HFF-Myc (cell line): ENCODE measurements around the gene ZNF138.

Experiments
- DNase-seq: peaks from one replicate; pipeline ENCODE4 v3.0.0-alpha.2; 2011; ENCODE audit warnings: low read depth; ENCODE audit errors: extremely low read depth
- H3K4me3 ChIP-seq: replicated peaks from 2 replicates; pipeline ENCODE4 v1.5.1; 2011; ENCODE audit warnings: low read depth, mild to moderate bottlenecking, control low read depth, low read length
- CTCF ChIP-seq: IDR thresholded peaks from 2 replicates; pipeline ENCODE4 v1.5.1; 2012; ENCODE audit warnings: mild to moderate bottlenecking, low read depth, low read length, control low read depth; ENCODE audit errors: missing control alignments

ZNF138 gene

DNA sequence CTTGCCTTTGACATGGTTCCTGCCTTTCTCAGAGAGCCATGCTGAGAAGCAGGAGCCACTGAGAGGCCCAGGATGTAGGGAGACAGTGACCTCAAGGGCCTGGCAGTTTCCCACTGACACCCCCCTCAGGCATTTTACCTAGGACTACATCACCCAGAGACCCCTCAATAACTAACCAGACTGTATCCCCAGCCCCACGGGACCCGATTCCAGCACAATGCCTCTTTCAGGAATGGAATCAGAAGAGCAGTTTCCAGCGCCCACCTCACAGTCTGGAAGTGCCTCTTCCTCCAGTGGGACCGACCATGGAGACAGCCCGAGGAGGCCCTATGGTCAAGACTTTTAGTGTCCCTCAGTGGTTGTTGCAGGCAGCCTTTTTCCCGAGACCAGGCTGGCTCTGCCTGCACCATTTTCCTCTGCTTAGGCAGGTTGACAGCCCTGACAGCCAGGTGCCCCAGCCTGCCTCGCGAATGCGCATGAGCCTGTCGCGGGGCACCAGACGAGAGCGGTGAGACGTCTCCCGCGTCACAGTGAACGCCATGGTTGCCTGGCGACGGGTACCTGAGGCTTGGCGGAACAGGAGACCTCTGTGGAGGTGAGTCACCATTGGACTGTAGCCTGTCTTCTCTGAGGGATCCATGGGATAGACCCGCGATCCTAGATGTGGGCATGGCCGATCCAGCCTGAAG lies 80.5 kb downstream of the ZNF138 start:
- no peak for DNase-seq
- no peak for TF ChIP-seq CTCF
- H3K4me3 ChIP-seq: no peak overlapping the region

- no peak overlapping the region for H3K4me3 ChIP-seq
- no peak for DNase-seq
- no peak for TF ChIP-seq CTCF
Measured at GRCh38 chr7:64875258-64875657, 81.0 kb downstream of the ZNF138 start.

- TF ChIP-seq CTCF: no peak
- H3K4me3 ChIP-seq: no peak overlapping the region
- no peak for DNase-seq
Measured at GRCh38 chr7:64875658-64876406, 81.6 kb downstream of the ZNF138 start.

DNA sequence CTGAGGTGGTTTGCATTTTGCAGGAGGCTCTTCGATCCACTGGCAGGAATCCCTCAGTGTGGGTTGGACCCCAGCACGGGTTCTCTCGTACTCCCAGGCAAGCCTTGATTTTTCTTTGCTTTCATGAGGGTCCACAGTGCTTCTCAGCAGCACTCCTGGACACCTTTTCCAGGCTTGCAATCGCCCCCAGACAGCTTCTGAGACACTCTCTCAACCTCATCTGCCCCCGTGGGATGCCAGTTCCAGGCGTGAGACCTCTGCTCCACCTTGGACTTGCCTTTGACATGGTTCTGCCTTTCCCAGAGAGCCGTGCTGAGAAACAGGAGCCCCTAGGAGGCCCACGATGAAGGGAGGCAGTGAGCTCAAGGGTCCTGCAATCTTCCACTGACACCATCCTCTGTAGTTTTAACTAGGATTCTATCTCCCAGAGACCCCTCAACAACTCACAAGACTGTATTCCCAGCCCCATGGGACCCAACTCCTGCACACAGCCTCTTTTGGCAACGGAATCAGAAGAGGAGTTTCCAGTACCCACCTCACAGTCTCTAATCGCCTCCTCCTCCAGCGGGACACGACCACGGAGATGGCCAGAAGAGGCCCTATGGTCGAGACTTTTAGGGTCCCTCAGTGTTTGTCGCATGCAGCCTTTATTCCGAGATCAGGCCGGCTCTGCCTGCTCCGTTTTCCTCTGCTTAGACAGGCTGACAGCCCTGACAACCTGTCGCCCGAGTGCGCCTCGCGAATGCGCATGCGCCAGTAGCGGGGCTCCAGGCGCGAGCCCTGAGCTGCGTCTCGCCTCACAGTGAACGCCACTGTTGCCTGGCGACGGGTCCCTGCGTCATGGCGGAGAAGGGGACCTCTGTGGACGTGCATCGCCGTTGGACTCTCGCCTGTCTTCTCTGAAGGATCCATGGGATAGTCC lies 82.8 kb downstream of the ZNF138 start:
- DNase-seq: no peak
- H3K4me3 ChIP-seq: no peak overlapping the region

DNA sequence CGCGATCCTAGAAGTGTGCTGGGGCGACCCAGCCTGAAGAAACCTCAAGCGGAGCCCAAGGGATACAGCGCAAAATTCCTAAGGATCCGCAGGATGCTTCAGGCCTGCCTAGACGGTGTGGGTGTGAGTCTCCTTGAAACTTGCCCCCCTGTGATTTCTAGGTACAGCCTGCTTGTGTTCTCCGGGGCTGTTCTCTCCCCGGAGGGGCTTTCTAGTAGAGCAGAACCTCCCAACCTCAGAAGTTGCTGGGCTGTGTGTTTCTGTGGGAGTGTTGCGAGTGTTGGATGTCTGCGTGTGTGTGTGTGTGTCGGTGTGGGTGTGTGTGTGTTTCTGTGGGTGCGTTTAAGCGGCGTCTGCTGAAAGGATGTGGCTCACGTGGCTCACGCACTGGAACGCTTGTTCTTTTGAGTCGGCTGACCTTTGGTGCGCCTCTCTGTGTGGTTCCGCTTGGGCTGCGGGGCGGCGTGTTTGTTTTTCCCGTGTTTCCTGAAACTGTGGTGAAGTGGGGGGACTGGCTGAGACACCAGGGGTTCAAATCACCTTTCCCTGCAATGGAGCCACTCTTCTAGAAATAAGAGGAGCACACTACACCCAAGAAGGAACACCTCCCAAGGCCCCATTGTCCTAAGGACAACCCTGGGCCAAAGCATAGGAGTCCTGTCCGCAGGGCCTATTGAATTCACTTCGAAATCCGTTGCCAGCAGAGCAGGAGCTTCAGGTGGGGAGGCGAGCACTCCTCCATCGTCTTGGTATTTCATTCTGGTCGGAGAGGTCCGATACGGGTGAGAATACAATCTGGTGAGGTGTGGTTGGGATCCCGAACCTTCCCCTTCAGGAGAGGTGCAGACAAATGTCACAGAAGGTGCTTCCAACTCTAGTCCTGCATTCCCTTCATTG lies 83.7 kb downstream of the ZNF138 start:
- no peak for DNase-seq
- H3K4me3 ChIP-seq: no peak overlapping the region
- TF ChIP-seq CTCF: no peak

More for the DNA sequence above, 82.8 kb downstream of the ZNF138 start:
- TF ChIP-seq CTCF: no peak

DNA sequence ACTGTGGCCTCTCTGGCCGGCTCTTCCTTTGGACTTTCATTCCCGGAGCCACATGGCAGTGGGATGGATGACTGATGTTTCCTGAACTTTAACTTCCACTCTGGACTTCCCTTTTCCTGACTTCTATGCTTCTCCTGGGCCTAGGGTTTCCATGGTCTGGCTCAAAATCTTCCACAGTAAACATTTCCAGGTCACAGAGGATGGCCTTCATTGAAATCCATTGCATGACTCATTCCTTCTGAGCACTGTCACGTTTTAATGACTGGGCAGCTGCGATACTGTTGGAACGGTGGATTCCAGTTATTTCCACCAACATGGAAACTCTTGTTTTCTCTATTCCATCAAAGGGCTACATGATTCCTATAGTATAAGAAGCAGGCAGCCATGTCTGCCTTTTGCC lies 84.5 kb downstream of the ZNF138 start:
- H3K4me3 ChIP-seq: no peak overlapping the region
- DNase-seq: no peak
- TF ChIP-seq CTCF: no peak
